SH-SY5Y (cell line): Measurements from ENCODE around the gene RNF157.

Experiments
- GATA2 ChIP-seq: IDR thresholded peaks from 2 replicates; pipeline ENCODE4 v1.6.1; 2011; ENCODE audit warnings: mild to moderate bottlenecking, low read depth, low read length
- GATA3 ChIP-seq: IDR thresholded peaks from 2 replicates; pipeline ENCODE4 v1.6.1; 2011; ENCODE audit warnings: low read depth, mild to moderate bottlenecking, low read length, moderate library complexity

DNA sequence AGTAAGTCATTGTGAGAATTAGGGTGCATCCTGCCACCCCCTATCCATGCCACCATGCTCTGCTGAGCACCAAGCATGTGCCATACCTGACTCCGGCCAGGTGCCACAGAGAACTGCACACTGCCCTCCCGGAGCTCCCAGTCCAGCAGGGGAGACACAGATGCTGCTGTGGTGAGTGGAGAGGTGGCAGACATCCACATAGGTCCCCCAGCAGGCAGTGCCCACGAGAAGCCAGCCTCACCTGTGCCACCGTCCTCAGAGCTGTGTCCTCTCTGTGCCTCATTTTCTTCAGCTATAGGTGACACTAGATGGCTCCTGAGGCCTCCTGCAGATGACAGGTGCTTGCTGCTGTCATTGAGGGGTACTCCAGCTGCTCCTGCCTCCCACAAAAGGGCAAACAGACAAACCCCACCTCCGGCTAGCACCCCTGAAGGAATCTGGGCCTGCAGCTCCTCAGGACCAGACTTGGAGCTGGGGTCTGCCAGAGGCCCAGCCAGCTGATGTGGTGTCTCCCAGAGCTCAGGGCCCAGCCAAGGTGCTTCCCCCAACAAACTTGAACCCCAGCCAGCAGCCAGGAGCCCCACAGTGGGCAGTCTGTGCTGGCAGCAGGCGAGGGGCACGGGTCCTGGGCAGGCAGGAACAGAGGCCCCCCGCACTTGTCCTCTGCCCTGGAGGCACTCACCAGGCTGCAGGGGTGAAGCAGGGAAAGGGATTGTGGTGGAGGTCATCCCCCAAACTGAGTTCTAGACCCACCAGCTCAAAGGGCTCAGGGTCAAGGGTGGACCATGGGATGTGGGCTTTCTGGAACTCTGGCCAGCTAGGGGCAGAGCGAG, 116.3 kb downstream of the RNF157 start:
- TF ChIP-seq GATA2 (no peak), GATA3 (no peak)
